Suprapubic skin (tissue), 4 donors: ENCODE results near the gene POPDC2. TPM values are rescaled to one million over a fixed set of nuclear protein-coding genes. Genes with fewer than 3 reads are reported as not detected.

ENCODE experiments used
- DNase-seq, 2 donors: peaks; one replicate each; pipeline ENCODE4 v3.0.0-alpha.2; 2019; ENCODE audit warnings: low spot score in 2 of 2
- H3K27ac ChIP-seq: fragments of 200-600 bp; sonication (generic); one replicate; pipeline ENCODE4 v1.5.1; 2019
- H3K27me3 ChIP-seq: fragments of 200-600 bp; sonication (generic); one replicate; pipeline ENCODE4 v1.5.1; 2019
- H3K36me3 ChIP-seq: fragments of 200-600 bp; sonication (generic); one replicate; pipeline ENCODE4 v1.5.1; 2019
- H3K4me1 ChIP-seq: fragments of 200-600 bp; sonication (generic); one replicate; pipeline ENCODE4 v1.5.1; 2019
- H3K4me3 ChIP-seq: fragments of 200-600 bp; sonication (generic); one replicate; pipeline ENCODE4 v1.5.1; 2019; ENCODE audit warnings: mild to moderate bottlenecking
- H3K9me3 ChIP-seq: fragments of 200-600 bp; sonication (generic); one replicate; pipeline ENCODE4 v1.5.1; 2019
- EP300 ChIP-seq: sonication (generic); formaldehyde crosslinking; IDR thresholded peaks from one replicate; pipeline ENCODE4 v1.6.1; 2017; ENCODE audit warnings: antibody characterized with exemption
- POLR2A ChIP-seq, 2 donors: fragments of 450-650 bp; IDR thresholded peaks; one replicate each; pipeline ENCODE4 v1.6.1; 2017; ENCODE audit warnings: antibody characterized with exemption in 2 of 2, mild to moderate bottlenecking in 2 of 2, moderate library complexity in 2 of 2
- POLR2AphosphoS5 ChIP-seq, 3 donors: sonication (generic); formaldehyde crosslinking; IDR thresholded peaks; one replicate each; pipeline ENCODE4 v1.6.1; 2017; ENCODE audit warnings: antibody characterized with exemption in 3 of 3
- WGBS: methylation state at CpG from one replicate; pipeline ENCODE4 v1.1.5; 2018; 5-methylcytosine and 5-hydroxymethylcytosine counted together
- total RNA-seq, 4 donors: library from RNA; depleted of rRNA; stranded (reverse); fragments of >200 nt; gene quantifications; one replicate each; pipeline ENCODE4 v1.1.0, GENCODE V29; 2016
- TF ChIP-seq, protein P1 (sequence below), 2 donors: fragments of 200-600 bp in 1 of 2; fragments of 450-650 bp in 1 of 2; sonication (generic) in 1 of 2; IDR thresholded peaks; one replicate each; pipeline ENCODE4 v1.5.1; 2016 to 2019; ENCODE audit warnings: antibody characterized with exemption in 2 of 2, mild to moderate bottlenecking in 1 of 2, moderate library complexity in 1 of 2

POPDC2 gene
- total RNA-seq, 4 donors from 2014 or later = 0.68 to 4.5 (median 3.4) TPM

- H3K27me3 ChIP-seq = no peaks in the 10 kb centered on the region
- TF ChIP-seq POLR2A (IDR thresholded peaks at IDR 0.05) (no peak), POLR2AphosphoS5 (IDR thresholded peaks at IDR 0.05) (no peak), EP300 (no peak)
- TF ChIP-seq, protein P1, sequence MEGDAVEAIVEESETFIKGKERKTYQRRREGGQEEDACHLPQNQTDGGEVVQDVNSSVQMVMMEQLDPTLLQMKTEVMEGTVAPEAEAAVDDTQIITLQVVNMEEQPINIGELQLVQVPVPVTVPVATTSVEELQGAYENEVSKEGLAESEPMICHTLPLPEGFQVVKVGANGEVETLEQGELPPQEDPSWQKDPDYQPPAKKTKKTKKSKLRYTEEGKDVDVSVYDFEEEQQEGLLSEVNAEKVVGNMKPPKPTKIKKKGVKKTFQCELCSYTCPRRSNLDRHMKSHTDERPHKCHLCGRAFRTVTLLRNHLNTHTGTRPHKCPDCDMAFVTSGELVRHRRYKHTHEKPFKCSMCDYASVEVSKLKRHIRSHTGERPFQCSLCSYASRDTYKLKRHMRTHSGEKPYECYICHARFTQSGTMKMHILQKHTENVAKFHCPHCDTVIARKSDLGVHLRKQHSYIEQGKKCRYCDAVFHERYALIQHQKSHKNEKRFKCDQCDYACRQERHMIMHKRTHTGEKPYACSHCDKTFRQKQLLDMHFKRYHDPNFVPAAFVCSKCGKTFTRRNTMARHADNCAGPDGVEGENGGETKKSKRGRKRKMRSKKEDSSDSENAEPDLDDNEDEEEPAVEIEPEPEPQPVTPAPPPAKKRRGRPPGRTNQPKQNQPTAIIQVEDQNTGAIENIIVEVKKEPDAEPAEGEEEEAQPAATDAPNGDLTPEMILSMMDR (IDR thresholded peaks at IDR 0.05) = no peak
- peaks cover 23% of the 10 kb centered on the region for H3K4me1 ChIP-seq
- H3K27ac ChIP-seq = peak overlapping the region; percentile 83
- peak overlapping the region; percentile 9 for H3K4me3 ChIP-seq
- peak in 1 of 2 donors; percentile 34 for DNase-seq
- no peaks in the 10 kb centered on the region for H3K9me3 ChIP-seq
- H3K36me3 ChIP-seq = peaks cover 10% of the 10 kb centered on the region
- WGBS = 51% methylated on average over 3 of the region's 3 CpGs
Measured at GRCh38 chr3:119637679-119638477, 22.5 kb downstream of the POPDC2 start.

DNA sequence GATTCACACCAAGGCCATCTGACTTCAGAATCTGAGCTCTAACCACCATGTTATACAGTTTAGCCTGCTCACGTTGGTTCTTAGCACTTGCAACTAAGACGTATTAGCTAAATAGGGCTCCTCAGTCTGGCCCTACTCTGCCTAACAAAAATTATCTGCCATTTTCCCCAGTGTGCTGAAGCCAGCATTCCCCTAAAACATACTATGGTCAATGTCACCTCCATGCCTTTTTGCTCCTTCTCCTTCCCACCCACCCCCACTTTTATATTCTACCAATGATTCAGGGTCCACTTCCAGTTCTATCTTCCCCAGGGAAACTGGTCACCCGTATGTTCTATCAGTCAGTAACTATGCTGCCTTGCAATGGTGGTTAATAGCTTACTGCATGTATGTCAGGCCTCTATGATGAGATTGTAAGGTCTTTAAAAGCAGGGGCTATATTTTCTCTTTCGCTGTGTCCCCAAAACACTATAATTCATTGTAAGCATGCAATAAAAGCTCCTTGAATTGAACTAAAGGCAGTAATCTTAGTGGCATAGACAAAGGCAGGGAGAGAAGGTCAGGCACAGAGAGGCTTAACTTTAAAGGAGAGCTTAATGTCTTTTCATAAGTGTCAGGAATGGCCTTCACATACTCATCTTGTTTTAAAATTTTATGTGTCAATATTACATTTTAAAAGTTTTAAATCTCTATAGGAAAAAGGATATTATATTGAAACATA lies 23.3 kb downstream of the POPDC2 start:
- Histone ChIP-seq H3K27me3 (no peaks in the 10 kb centered on the region), H3K4me3 (no peak overlapping the region), H3K4me1 (peaks cover 23% of the 10 kb centered on the region), H3K36me3 (peaks cover 4% of the 10 kb centered on the region), H3K9me3 (no peaks in the 10 kb centered on the region), H3K27ac (peak overlapping the region; percentile 83)
- 92% methylated on average over 4 of the region's 4 CpGs for WGBS
- TF ChIP-seq POLR2A (IDR thresholded peaks at IDR 0.05) = no peak
- TF ChIP-seq POLR2AphosphoS5 (IDR thresholded peaks at IDR 0.05) = no peak
- no peak for TF ChIP-seq EP300
- TF ChIP-seq, protein P1 (IDR thresholded peaks at IDR 0.05) = no peak
- no peak for DNase-seq

GRCh38 chr3:119636249-119636648 lies 24.1 kb downstream of the POPDC2 start:
- Histone ChIP-seq H3K9me3 (no peaks in the 10 kb centered on the region), H3K4me3 (no peak overlapping the region), H3K36me3 (no peaks in the 10 kb centered on the region), H3K27me3 (no peaks in the 10 kb centered on the region), H3K27ac (no peak overlapping the region), H3K4me1 (peaks cover 23% of the 10 kb centered on the region)
- 24% methylated on average over 1 of the region's 1 CpG for WGBS
- no peak for DNase-seq
- TF ChIP-seq POLR2A (IDR thresholded peaks at IDR 0.05) (no peak), EP300 (no peak), POLR2AphosphoS5 (IDR thresholded peaks at IDR 0.05) (no peak)
- TF ChIP-seq, protein P1 (IDR thresholded peaks at IDR 0.05) = no peak

- Histone ChIP-seq H3K36me3 (no peaks in the 10 kb centered on the region), H3K27me3 (no peaks in the 10 kb centered on the region), H3K4me3 (no peak overlapping the region), H3K9me3 (no peaks in the 10 kb centered on the region), H3K27ac (no peak overlapping the region), H3K4me1 (peaks cover 24% of the 10 kb centered on the region)
- DNase-seq = peak in 1 of 2 donors; percentile 44
- WGBS = 84% methylated on average over 5 of the region's 10 CpGs
- TF ChIP-seq POLR2A (IDR thresholded peaks at IDR 0.05) (no peak), EP300 (no peak), POLR2AphosphoS5 (IDR thresholded peaks at IDR 0.05) (no peak)
- TF ChIP-seq, protein P1 (IDR thresholded peaks at IDR 0.05) = no peak
Measured at GRCh38 chr3:119635719-119636118, 24.7 kb downstream of the POPDC2 start.

DNA sequence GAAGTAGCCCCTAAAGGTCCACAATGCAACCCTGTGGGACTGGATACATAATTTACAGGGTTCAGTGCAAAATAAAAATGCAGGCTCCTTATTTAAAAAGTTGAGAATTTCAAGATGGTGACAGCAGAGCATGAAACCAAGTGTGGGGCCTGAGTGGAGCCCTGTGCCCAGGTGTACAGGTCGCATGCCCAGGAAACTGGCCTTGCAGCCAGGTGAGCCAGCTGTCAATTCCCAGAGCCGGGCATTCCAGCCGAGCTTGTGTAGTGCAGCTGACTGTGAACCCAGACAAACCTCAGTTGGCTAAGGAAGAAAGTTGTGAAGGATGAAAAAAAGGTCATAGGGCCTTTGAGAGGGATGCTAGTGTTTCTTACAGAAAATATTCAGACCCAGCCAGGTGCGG lies 27.6 kb downstream of the POPDC2 start:
- no peaks in the 10 kb centered on the region for H3K9me3 ChIP-seq
- WGBS = 75% methylated on average over 4 of the region's 4 CpGs
- H3K4me1 ChIP-seq = peaks cover 31% of the 10 kb centered on the region
- H3K27me3 ChIP-seq = no peaks in the 10 kb centered on the region
- H3K4me3 ChIP-seq = no peak overlapping the region
- H3K27ac ChIP-seq = no peak overlapping the region
- DNase-seq = no peak
- H3K36me3 ChIP-seq = no peaks in the 10 kb centered on the region
- no peak for TF ChIP-seq EP300
- no peak for TF ChIP-seq POLR2A (IDR thresholded peaks at IDR 0.05)
- no peak for TF ChIP-seq POLR2AphosphoS5 (IDR thresholded peaks at IDR 0.05)
